ENCODE measurements around the gene TSPAN31. TPM values are rescaled to one million over a fixed set of nuclear protein-coding genes. Genes with fewer than 3 reads are reported as not detected.

Gene TSPAN31
- total and polyA plus RNA-seq, 12 donors = 25.3 to 115 (median 55.9) TPM

DNA sequence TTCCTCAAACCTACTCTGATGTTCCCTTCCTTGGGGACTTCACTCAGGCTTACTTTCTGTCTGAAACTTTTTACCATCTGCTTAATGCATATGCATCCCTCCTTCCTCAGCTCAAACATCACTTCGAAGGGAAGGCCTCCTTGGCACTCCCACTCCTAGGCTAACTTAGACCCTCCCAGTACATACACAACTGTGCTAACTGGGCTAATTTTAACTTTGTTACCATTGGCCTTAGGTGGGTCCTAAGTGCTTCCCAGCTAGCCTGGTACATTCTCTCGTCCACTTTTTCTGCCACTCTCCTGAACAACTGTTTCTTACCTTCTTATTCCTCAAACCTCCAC is 31.4 kb downstream of the TSPAN31 start:
- no peak overlapping the region for H3K27ac ChIP-seq
- H3K4me1 ChIP-seq (replicated peaks in 1 of 2) = peaks cover 12 to 13% of the 10 kb centered on the region in 2 donors
- 85 to 93% (median 89%) methylated on average over 2 of the region's 2 CpGs for WGBS, 4 donors
- H3K4me3 ChIP-seq = no peak overlapping the region
- TF ChIP-seq POLR2A (IDR thresholded peaks at IDR 0.05) = no peak
- TF ChIP-seq, protein P1, sequence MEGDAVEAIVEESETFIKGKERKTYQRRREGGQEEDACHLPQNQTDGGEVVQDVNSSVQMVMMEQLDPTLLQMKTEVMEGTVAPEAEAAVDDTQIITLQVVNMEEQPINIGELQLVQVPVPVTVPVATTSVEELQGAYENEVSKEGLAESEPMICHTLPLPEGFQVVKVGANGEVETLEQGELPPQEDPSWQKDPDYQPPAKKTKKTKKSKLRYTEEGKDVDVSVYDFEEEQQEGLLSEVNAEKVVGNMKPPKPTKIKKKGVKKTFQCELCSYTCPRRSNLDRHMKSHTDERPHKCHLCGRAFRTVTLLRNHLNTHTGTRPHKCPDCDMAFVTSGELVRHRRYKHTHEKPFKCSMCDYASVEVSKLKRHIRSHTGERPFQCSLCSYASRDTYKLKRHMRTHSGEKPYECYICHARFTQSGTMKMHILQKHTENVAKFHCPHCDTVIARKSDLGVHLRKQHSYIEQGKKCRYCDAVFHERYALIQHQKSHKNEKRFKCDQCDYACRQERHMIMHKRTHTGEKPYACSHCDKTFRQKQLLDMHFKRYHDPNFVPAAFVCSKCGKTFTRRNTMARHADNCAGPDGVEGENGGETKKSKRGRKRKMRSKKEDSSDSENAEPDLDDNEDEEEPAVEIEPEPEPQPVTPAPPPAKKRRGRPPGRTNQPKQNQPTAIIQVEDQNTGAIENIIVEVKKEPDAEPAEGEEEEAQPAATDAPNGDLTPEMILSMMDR (IDR thresholded peaks at IDR 0.05) = no peak
- H3K27me3 ChIP-seq = no peaks in the 10 kb centered on the region
- intact Hi-C loops (cut with DNase I) = no loop called here
- H3K9me3 ChIP-seq (replicated peaks in 1 of 3) = no peaks in the 10 kb centered on the region
- H3K36me3 ChIP-seq (replicated peaks in 1 of 2) = peaks cover 0 to 5% of the 10 kb centered on the region in 2 donors
- no peak for DNase-seq

GRCh38 chr12:57777367-57777766 is 32.5 kb downstream of the TSPAN31 start:
- intact Hi-C loops (cut with DNase I) = no loop called here
- no peaks in the 10 kb centered on the region for H3K9me3 ChIP-seq (replicated peaks in 1 of 3)
- no peak for DNase-seq
- no peak for TF ChIP-seq POLR2A (IDR thresholded peaks at IDR 0.05)
- TF ChIP-seq, protein P1 (IDR thresholded peaks at IDR 0.05) = no peak
- no peak overlapping the region for H3K27ac ChIP-seq
- peaks cover 7 to 8% of the 10 kb centered on the region in 2 donors for H3K4me1 ChIP-seq (replicated peaks in 1 of 2)
- no peak overlapping the region for H3K4me3 ChIP-seq
- H3K36me3 ChIP-seq (replicated peaks in 1 of 2) = peaks cover 0 to 5% of the 10 kb centered on the region in 2 donors
- no peaks in the 10 kb centered on the region for H3K27me3 ChIP-seq
- 91 to 97% (median 92%) methylated on average over 7 of the region's 7 CpGs for WGBS, 4 donors

DNA sequence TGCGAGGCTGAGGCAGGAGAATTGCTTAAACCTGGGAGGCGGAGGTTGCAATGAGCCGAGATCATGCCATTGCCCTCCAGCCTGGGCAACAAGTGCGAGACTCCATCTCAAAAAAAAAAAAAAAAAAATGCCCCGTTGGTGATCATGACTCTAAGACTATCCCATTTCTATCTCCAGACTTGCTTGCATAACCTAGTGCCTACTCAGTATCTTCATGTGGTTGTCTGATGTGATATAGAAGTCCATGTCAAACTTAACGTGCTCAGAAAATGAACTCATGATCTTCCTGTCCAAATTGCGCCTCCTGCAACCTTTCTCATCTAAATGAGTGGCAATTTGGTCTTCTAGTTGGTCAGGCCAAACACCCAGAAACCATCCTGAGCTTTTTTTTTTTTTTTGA is 33.1 kb downstream of the TSPAN31 start:
- no peak for DNase-seq
- intact Hi-C loops (cut with DNase I) = no loop called here
- H3K27ac ChIP-seq = no peak overlapping the region
- no peaks in the 10 kb centered on the region for H3K9me3 ChIP-seq (replicated peaks in 1 of 3)
- no peaks in the 10 kb centered on the region for H3K27me3 ChIP-seq
- H3K36me3 ChIP-seq (replicated peaks in 1 of 2) = peaks cover 0 to 5% of the 10 kb centered on the region in 2 donors
- no peak overlapping the region for H3K4me3 ChIP-seq
- H3K4me1 ChIP-seq (replicated peaks in 1 of 2) = peaks cover 6 to 8% of the 10 kb centered on the region in 2 donors
- WGBS, 4 donors = 89 to 93% (median 92%) methylated on average over 7 of the region's 7 CpGs
- TF ChIP-seq POLR2A (IDR thresholded peaks at IDR 0.05) = no peak
- TF ChIP-seq, protein P1 (IDR thresholded peaks at IDR 0.05) = no peak

GRCh38 chr12:57779736-57780135 is 34.9 kb downstream of the TSPAN31 start:
- no peak overlapping the region for H3K27ac ChIP-seq
- no peak overlapping the region for H3K4me3 ChIP-seq
- H3K9me3 ChIP-seq (replicated peaks in 1 of 3) = no peaks in the 10 kb centered on the region
- peaks cover 0 to 5% of the 10 kb centered on the region in 2 donors for H3K36me3 ChIP-seq (replicated peaks in 1 of 2)
- peak in 1 of 7 donors; percentile 28 for DNase-seq
- 24 to 67% (median 46%) methylated on average over 1 of the region's 1 CpG for WGBS, 4 donors
- peaks cover 7 to 15% of the 10 kb centered on the region in 2 donors for H3K4me1 ChIP-seq (replicated peaks in 1 of 2)
- no peaks in the 10 kb centered on the region for H3K27me3 ChIP-seq
- intact Hi-C loops (cut with DNase I) = no loop called here
- TF ChIP-seq POLR2A (IDR thresholded peaks at IDR 0.05) = no peak
- TF ChIP-seq, protein P1 (IDR thresholded peaks at IDR 0.05) = no peak
